CD4-positive, alpha-beta T cell treated with Interleukin-15 for 1 hour (primary cell): Measurements from ENCODE around the gene CHST8.
"Not testable (repeated sequence)": the region's sequence is repeated elsewhere in the genome, so short reads cannot be mapped to it uniquely, and the experiment has no call there.

Experiments
- DNase-seq: peaks from one replicate; pipeline ENCODE4 v3.0.0-alpha.2; 2020

CHST8 gene

DNA sequence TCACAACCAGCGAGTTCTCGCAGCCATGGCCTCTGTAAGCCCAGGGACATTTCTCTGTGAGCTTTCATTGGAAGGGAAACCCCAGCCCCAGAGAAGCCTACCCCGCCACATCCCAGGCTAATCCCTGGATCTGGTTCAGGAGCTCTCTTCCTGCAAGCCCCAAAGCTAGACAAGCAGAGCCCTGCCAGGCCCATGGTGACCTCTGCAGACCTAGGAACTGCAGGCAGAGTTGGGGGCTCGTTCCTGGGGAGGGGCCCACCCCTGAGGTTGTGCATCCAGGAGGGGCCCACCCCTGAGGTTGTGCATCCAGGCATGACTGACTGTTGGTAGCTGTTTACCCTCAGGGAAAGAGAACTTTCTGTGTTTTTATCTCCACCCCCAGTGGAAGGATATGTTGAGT, 196.7 kb downstream of the CHST8 start:
- no peak for DNase-seq

DNA sequence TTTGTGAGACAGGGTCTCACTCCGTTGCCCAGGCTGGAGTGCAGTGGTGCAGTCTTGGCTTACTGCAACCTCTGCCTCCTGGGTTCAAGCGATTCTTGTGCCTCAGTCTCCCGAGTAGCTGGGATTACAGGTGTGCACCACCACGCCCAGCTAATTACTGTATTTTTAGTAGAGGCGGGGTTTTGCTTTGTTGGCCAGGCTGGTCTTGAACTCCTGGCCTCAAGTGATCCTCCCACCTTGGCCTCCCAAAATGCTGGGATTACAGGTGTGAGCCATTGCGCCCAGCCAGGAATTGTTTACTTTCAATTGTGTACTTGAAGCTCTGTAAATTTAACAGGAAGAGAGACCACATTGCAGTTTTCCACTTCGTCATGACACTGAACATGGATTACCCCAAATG, 197.3 kb downstream of the CHST8 start:
- not testable (repeated sequence) for DNase-seq

DNA sequence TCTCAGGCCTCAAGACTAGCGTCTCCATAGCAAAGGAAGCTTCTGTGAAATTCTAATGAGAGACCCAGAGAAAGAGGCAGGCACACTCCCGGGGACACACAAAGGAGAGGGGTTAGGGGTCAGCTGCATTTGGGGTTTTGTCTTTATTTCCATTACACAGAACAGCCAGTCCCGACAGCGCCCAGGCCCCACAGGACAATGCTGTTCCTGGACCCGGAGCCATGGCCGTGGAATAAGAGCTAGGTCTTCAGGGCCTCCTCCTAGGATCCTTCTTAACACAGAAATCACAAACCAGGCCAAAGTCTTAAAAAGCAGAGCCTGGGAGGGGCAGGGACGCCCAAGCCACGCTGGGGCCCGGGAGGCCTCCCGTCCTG, 197.7 kb downstream of the CHST8 start:
- no peak for DNase-seq

DNA sequence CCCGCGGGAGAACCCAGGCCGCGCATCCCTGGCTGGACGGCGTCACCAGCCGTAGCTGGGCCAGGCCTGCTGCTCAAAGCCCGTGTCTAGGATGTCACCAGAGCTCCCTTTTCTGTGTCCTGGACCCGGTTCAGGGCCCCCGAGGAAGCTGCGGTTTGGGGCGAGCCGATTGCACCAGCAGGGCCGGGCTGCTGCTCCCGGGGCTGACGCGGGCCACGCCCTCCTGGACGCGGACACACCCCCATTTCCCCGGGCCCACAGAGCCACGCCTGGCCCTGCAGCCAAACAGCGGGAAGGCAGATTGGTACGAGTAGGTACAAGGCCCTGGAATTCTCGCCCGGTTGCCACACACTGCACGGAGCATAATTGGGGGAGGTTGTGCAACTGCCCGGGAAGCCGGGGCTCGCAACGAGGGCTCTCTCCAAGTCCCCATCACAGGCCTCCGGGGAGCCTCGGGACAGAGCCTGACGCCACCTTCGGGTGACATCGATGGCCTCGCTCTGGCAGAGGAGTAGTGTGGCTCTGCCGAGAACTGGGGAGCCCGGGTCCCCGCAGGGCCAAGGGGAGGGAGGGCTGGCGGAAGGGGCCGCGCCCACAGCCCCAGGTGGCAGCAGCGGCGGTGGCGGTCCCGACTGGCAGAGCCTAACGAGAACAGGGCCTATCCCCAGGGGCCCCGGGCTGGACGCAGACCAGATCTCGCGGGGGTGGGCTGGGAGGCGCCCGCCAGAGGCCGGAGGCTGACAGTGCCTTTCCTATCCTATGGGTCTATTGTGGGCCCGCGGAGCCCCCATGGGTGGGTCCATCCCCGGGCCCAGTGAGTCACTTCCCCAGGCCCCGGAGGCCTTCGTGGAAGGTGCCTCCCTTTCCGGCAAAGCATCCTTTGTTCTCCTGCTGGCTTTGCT, 198.4 kb downstream of the CHST8 start:
- DNase-seq: peak; percentile 80

DNA sequence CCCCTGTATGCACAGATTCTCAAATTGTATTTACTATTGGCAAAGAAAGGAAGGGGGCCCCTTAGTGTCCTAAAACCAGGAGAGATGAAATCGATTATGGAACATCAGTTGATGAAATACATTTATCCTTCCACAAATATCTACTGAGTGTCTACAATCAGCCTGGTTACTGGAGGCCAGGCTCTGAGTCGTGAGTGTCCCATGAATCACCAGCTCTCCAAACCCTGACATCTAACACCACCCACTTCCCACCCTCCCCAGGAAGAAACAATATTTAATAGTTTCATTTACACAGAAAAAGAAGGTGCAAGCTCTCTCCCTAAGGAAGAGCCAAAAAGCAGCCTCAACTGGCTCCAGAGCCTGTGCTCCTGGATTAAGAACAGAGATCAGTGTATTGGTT, 200.1 kb downstream of the CHST8 start:
- no peak for DNase-seq
